ENCODE results near the gene TUBB. TPM values are rescaled to one million over a fixed set of nuclear protein-coding genes. Genes with fewer than 3 reads are reported as not detected.

TUBB gene
- total and polyA plus RNA-seq, 9 of the 15 experiments (the other 6 are each of a cell fraction or from before 2014, with no cell fraction given): 971 to 2,870 (median 1,478) TPM

GRCh38 chr6:30763618-30764489 lies 43.7 kb downstream of the TUBB start (continued):
- TF ChIP-seq ESRRA (IDR thresholded peaks at IDR 0.05; ENCODE audit: borderline replicate concordance, low read depth) (no peak), ZNF277 (CRISPR knock-in tag; IDR thresholded peaks at IDR 0.05; ENCODE audit: borderline replicate concordance) (no peak), TEAD4 (IDR thresholded peaks at IDR 0.05; ENCODE audit: low read length) (peak; percentile 73), TEAD4 (CRISPR knock-in tag; IDR thresholded peaks at IDR 0.05; ENCODE audit: borderline replicate concordance) (no peak), STAT6 (CRISPR knock-in tag; IDR thresholded peaks at IDR 0.05) (no peak), HDAC2 (IDR thresholded peaks at IDR 0.05) (0 out of 2 replicates have a peak, but pooled peaks have one; percentile 41), PHF21A (IDR thresholded peaks at IDR 0.05; ENCODE audit: borderline replicate concordance, low read depth) (no peak), MTF1 (CRISPR knock-in tag; IDR thresholded peaks at IDR 0.05; ENCODE audit: borderline replicate concordance) (no peak), BHLHE40 (IDR thresholded peaks at IDR 0.05; ENCODE audit: low read length) (no peak), IRF1 (CRISPR knock-in tag; IDR thresholded peaks at IDR 0.05; ENCODE audit: borderline replicate concordance) (no peak), TEAD1 (CRISPR knock-in tag; IDR thresholded peaks at IDR 0.05) (peak in 1 of 2 experiments; percentile 72; a peak in 1 of 4 replicates), RNF2 (IDR thresholded peaks at IDR 0.05) (no peak), ADNP (tag; IDR thresholded peaks at IDR 0.05) (no peak), CHCHD3 (CRISPR knock-in tag; IDR thresholded peaks at IDR 0.05) (no peak), TAL1 (IDR thresholded peaks at IDR 0.05) (no peak), ZNF655 (CRISPR knock-in tag; IDR thresholded peaks at IDR 0.05) (no peak), CREB1 (IDR thresholded peaks at IDR 0.05) (no peak), CREB1 (CRISPR knock-in tag; IDR thresholded peaks at IDR 0.05) (no peak), SRSF3 (IDR thresholded peaks at IDR 0.05; ENCODE audit: insufficient read depth, low read length) (no peak), RAD21 (CRISPR knock-in tag; conservative IDR thresholded peaks at IDR 0.05 in 1 of 2, IDR thresholded peaks at IDR 0.05 in 1 of 2) (peak; percentile 47 to 59), HDAC1 (IDR thresholded peaks at IDR 0.05) (peak in 1 of 2 experiments; percentile 24; a peak in 1 of 4 replicates)

Measured in K562 (cell line).